ENCODE data around the gene NUDCD3. TPM values are rescaled to one million over a fixed set of nuclear protein-coding genes. Genes with fewer than 3 reads are reported as not detected.

Gene NUDCD3
- polyA plus RNA-seq, 3 donors: 14.6 to 26.8 (median 23.5) TPM

Other genes starting within 250 kb of the NUDCD3 start
- gene CAMK2B, start 165.1 kb downstream of the NUDCD3 start, polyA plus RNA-seq: 1 to 10 TPM in 1 of 3 donors, under 1 TPM in 2; 0.28 to 1.3 (median 0.56) TPM
- gene NPC1L1, start 50.7 kb upstream of the NUDCD3 start, polyA plus RNA-seq: under 1 TPM; 0.34 to 0.51 (median 0.38) TPM
- gene DDX56, start 83.2 kb upstream of the NUDCD3 start, polyA plus RNA-seq: 10 to 100 TPM; 27.3 to 50.9 (median 30.3) TPM
- gene TMED4, start 91.6 kb upstream of the NUDCD3 start, polyA plus RNA-seq: 10 to 100 TPM; 21.6 to 43.0 (median 41.1) TPM
- 10 to 100 TPM; 22.7 to 71.7 (median 31.9) TPM for gene OGDH, start 116.0 kb upstream of the NUDCD3 start, polyA plus RNA-seq